ENCODE data around the gene UBA5.

DNA sequence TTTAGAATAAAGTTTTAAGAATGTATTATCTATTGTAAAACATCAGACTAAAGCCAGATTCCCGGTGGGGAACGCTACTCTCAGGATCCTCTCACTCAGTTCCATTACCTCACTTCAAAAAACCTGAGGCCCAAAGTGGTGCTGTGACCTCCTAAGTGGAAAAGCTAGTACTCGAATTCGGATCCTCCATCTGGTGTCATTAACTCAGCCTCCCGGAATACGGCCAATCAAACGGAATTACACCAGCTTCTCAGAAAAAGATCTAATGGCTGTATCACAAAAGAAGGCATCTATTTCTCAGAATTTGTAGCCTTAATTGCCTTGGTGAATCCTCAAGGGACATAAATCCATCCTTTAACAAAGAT lies 1.1 kb upstream of the UBA5 start:
- TF ChIP-seq, protein P1, sequence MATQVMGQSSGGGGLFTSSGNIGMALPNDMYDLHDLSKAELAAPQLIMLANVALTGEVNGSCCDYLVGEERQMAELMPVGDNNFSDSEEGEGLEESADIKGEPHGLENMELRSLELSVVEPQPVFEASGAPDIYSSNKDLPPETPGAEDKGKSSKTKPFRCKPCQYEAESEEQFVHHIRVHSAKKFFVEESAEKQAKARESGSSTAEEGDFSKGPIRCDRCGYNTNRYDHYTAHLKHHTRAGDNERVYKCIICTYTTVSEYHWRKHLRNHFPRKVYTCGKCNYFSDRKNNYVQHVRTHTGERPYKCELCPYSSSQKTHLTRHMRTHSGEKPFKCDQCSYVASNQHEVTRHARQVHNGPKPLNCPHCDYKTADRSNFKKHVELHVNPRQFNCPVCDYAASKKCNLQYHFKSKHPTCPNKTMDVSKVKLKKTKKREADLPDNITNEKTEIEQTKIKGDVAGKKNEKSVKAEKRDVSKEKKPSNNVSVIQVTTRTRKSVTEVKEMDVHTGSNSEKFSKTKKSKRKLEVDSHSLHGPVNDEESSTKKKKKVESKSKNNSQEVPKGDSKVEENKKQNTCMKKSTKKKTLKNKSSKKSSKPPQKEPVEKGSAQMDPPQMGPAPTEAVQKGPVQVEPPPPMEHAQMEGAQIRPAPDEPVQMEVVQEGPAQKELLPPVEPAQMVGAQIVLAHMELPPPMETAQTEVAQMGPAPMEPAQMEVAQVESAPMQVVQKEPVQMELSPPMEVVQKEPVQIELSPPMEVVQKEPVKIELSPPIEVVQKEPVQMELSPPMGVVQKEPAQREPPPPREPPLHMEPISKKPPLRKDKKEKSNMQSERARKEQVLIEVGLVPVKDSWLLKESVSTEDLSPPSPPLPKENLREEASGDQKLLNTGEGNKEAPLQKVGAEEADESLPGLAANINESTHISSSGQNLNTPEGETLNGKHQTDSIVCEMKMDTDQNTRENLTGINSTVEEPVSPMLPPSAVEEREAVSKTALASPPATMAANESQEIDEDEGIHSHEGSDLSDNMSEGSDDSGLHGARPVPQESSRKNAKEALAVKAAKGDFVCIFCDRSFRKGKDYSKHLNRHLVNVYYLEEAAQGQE (IDR thresholded peaks at IDR 0.05; ENCODE audit: low read depth) = no peak
- TF ChIP-seq EGR1 (IDR thresholded peaks at IDR 0.05) = no peak
- no peak for TF ChIP-seq CREB1 (IDR thresholded peaks at IDR 0.05; ENCODE audit: low read depth)
- no peak for TF ChIP-seq EP300 (IDR thresholded peaks at IDR 0.05; ENCODE audit: borderline replicate concordance)
- no peak for TF ChIP-seq CEBPB (IDR thresholded peaks at IDR 0.05)
- TF ChIP-seq TAF1 (IDR thresholded peaks at IDR 0.05; ENCODE audit: low read depth) = no peak
